OCI-LY3 (cell line): ENCODE results near the gene YAP1.

Source experiments
- EZH2phosphoT487 ChIP-seq: fragments of 200-600 bp; shearing (Covaris generic); IDR thresholded peaks from 2 replicates; pipeline ENCODE4 v1.6.1; 2018; ENCODE audit warnings: antibody characterized with exemption, mixed run types, low read depth
- TF ChIP-seq, protein P1 (sequence below): fragments of 200-600, 300-600 bp; sonication (generic); IDR thresholded peaks from 2 replicates; pipeline ENCODE4 v1.5.1; 2014; ENCODE audit warnings: antibody characterized with exemption, low read length, low read depth

DNA sequence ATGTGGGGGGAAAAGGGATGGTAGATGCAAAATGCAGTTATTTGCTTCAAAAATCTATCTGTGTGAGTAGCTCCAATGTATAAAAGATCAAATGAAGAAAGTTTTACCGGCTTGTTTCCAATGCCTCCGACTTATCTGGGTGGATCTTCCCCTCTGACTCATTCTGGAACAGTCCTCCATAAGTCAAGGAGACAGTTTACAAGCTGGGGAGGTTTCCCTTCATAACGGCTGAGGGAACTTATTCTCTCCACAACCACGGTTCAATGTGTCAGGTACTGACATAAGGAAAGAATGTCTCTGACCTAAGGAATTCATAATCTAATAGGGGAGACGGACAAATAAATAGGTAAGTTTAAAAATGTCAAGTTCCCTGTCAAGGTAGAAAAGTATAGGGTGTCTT is 157.4 kb downstream of the YAP1 start:
- TF ChIP-seq, protein P1, sequence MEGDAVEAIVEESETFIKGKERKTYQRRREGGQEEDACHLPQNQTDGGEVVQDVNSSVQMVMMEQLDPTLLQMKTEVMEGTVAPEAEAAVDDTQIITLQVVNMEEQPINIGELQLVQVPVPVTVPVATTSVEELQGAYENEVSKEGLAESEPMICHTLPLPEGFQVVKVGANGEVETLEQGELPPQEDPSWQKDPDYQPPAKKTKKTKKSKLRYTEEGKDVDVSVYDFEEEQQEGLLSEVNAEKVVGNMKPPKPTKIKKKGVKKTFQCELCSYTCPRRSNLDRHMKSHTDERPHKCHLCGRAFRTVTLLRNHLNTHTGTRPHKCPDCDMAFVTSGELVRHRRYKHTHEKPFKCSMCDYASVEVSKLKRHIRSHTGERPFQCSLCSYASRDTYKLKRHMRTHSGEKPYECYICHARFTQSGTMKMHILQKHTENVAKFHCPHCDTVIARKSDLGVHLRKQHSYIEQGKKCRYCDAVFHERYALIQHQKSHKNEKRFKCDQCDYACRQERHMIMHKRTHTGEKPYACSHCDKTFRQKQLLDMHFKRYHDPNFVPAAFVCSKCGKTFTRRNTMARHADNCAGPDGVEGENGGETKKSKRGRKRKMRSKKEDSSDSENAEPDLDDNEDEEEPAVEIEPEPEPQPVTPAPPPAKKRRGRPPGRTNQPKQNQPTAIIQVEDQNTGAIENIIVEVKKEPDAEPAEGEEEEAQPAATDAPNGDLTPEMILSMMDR = no peak
- TF ChIP-seq EZH2phosphoT487 = no peak
